GM21381 (cell line): ENCODE results near the gene MORN3.
"Not testable (repeated sequence)": the region's sequence is repeated elsewhere in the genome, so short reads cannot be mapped to it uniquely, and the experiment has no call there.

Experiments used
- ATAC-seq: cut with Tn5 transposase; IDR thresholded peaks from one replicate; pipeline ENCODE4 v1.9.1; 2021; ENCODE audit warnings: mild to moderate bottlenecking, moderate library complexity; ENCODE audit not compliant: unreplicated experiment

Gene MORN3

GRCh38 chr12:121692744-121693143 is 23.3 kb upstream of the MORN3 start:
- not testable (repeated sequence) for ATAC-seq

- no peak for ATAC-seq
These were observed 20.0 kb upstream of the MORN3 start for GRCh38 chr12:121689430-121689829.

GRCh38 chr12:121688966-121689365 is 19.5 kb upstream of the MORN3 start:
- no peak for ATAC-seq

GRCh38 chr12:121679661-121680197 is 10.3 kb upstream of the MORN3 start:
- ATAC-seq: not testable (repeated sequence)

- no peak for ATAC-seq
These were observed 9.4 kb upstream of the MORN3 start for GRCh38 chr12:121678716-121679300.

GRCh38 chr12:121678305-121678704 is 8.9 kb upstream of the MORN3 start:
- no peak for ATAC-seq

- no peak for ATAC-seq
These were observed 6.7 kb upstream of the MORN3 start for GRCh38 chr12:121676190-121676589.

- no peak for ATAC-seq
These were observed 3.6 kb upstream of the MORN3 start for GRCh38 chr12:121673013-121673511.

- ATAC-seq: no peak
These were observed 519 bp downstream of the MORN3 start for GRCh38 chr12:121668750-121669520.

- not testable (repeated sequence) for ATAC-seq
These were observed 2.6 kb downstream of the MORN3 start for GRCh38 chr12:121666829-121667228.

GRCh38 chr12:121663610-121663929 is 5.9 kb downstream of the MORN3 start:
- no peak for ATAC-seq

- not testable (repeated sequence) for ATAC-seq
These were observed 7.9 kb downstream of the MORN3 start for GRCh38 chr12:121661353-121662105.

- no peak for ATAC-seq
These were observed 12.0 kb downstream of the MORN3 start for GRCh38 chr12:121657305-121658008.

GRCh38 chr12:121656122-121656521 is 13.3 kb downstream of the MORN3 start:
- ATAC-seq: no peak

GRCh38 chr12:121653999-121654398 is 15.5 kb downstream of the MORN3 start:
- ATAC-seq: no peak

GRCh38 chr12:121652767-121653497 is 16.5 kb downstream of the MORN3 start:
- ATAC-seq: no peak

- ATAC-seq: no peak
These were observed 18.1 kb downstream of the MORN3 start for GRCh38 chr12:121651320-121651719.

GRCh38 chr12:121649819-121650353 is 19.6 kb downstream of the MORN3 start:
- ATAC-seq: no peak

- no peak for ATAC-seq
These were observed 20.1 kb downstream of the MORN3 start for GRCh38 chr12:121649322-121649721.

GRCh38 chr12:121648458-121649028 is 20.9 kb downstream of the MORN3 start:
- no peak for ATAC-seq
